SK-N-SH treated with all-trans-retinoic acid at 6 μM for 48 hours (cell line): ENCODE data around the gene MMP27.

Experiments used
- ATAC-seq: fragments of 200-7000 bp; cut with Tn5 transposase; 3 replicates; pipeline ENCODE4 v1.9.1; 2020; ENCODE audit warnings: mild to moderate bottlenecking, moderate library complexity
- ARNTL ChIP-seq: fragments of 450-650 bp; formaldehyde crosslinking; IDR thresholded peaks from 2 replicates; pipeline ENCODE4 v1.5.0; 2020; ENCODE audit warnings: low read depth, mild to moderate bottlenecking, moderate library complexity, borderline replicate concordance
- BACH2 ChIP-seq: fragments of 250-450 bp; sonication (Bioruptor Pico); IDR thresholded peaks from 2 replicates; pipeline ENCODE4 v1.9.0; 2021; ENCODE audit warnings: mild to moderate bottlenecking, borderline replicate concordance
- CSDC2 ChIP-seq: fragments of 250-450 bp; sonication (Bioruptor Pico); IDR thresholded peaks from 2 replicates; pipeline ENCODE4 v1.5.0; 2020; ENCODE audit warnings: mild to moderate bottlenecking, moderate library complexity
- ESRRG ChIP-seq: fragments of 250-450 bp; sonication (Bioruptor Pico); IDR thresholded peaks from 2 replicates; pipeline ENCODE4 v1.6.1; 2021; ENCODE audit warnings: mild to moderate bottlenecking
- GLIS3 ChIP-seq: fragments of 250-450 bp; sonication (Bioruptor Pico); IDR thresholded peaks from 2 replicates; pipeline ENCODE4 v1.5.0; 2020; ENCODE audit warnings: mild to moderate bottlenecking, moderate library complexity
- ISL1 ChIP-seq: fragments of 250-450 bp; sonication (Bioruptor Pico); IDR thresholded peaks from 2 replicates; pipeline ENCODE4 v2.1.2; 2022; ENCODE audit warnings: mild to moderate bottlenecking, moderate library complexity
- TCF4 ChIP-seq: fragments of 250-450 bp; sonication (Bioruptor Pico); IDR thresholded peaks from 2 replicates; pipeline ENCODE4 v1.8.0; 2021; ENCODE audit warnings: mild to moderate bottlenecking, moderate library complexity, borderline replicate concordance
- ZNF565 ChIP-seq: fragments of 450-650 bp; formaldehyde crosslinking; conservative IDR thresholded peaks from 2 replicates; pipeline ENCODE4 v1.5.0; 2020; ENCODE audit warnings: low read depth, mild to moderate bottlenecking, moderate library complexity
- ZNF70 ChIP-seq: fragments of 450-650 bp; formaldehyde crosslinking; IDR thresholded peaks from 2 replicates; pipeline ENCODE4 v1.5.0; 2020; ENCODE audit warnings: mild to moderate bottlenecking, moderate library complexity
- ZNF8 ChIP-seq: fragments of 450-650 bp; formaldehyde crosslinking; IDR thresholded peaks from 2 replicates; pipeline ENCODE4 v1.5.0; 2020; ENCODE audit warnings: mild to moderate bottlenecking, moderate library complexity
- TF ChIP-seq, protein P1 (sequence below): fragments of 250-450 bp; sonication (Bioruptor Pico); IDR thresholded peaks from 2 replicates; pipeline ENCODE4 v1.8.0; 2021; ENCODE audit warnings: low read depth, mild to moderate bottlenecking, moderate library complexity, borderline replicate concordance
- TF ChIP-seq, protein P2 (sequence below): fragments of 250-450 bp; sonication (Bioruptor Pico); IDR thresholded peaks from 2 replicates; pipeline ENCODE4 v1.8.0; 2020; ENCODE audit warnings: mild to moderate bottlenecking, moderate library complexity, borderline replicate concordance
- TF ChIP-seq, protein P3 (sequence below): fragments of 250-450 bp; sonication (Bioruptor Pico); IDR thresholded peaks from 2 replicates; pipeline ENCODE4 v1.5.0; 2020; ENCODE audit warnings: mild to moderate bottlenecking, moderate library complexity
- TF ChIP-seq, protein P4 (sequence below): fragments of 250-450 bp; sonication (Bioruptor Pico); IDR thresholded peaks from 2 replicates; pipeline ENCODE4 v1.5.1; 2021; ENCODE audit warnings: mild to moderate bottlenecking, moderate library complexity

The MMP27 gene

DNA sequence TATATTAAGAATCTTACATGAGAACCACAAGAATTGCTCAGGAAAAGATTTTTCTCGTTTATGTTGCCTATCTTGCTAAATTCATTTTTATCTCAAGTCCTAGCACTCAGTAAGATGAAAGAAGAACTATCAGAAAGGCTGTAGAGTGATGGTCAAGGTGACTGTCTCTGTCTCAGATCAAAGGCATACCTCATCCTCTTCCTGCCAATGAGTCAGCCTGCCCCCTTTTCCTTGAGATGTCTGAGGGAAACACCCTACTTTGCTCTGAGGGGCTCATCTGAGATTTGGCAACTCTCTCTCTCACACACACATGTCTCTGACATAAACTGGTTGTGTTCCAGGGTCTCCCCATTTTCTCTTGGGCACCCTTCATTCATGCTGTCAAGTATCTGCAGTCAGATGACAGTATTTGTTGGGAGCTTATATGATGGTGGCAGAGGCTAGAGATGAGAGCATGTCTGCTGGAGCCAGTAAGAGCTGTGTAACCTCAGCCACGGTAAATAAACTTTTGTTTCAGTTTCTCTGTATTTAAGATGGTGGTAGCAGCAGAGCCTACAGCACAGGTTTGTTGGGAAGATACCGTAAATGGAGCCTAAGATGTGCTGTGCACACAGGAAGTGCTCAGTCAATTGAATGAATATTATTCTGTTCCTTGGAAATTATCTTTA lies 1.6 kb downstream of the MMP27 start (continued):
- TF ChIP-seq, protein P1, sequence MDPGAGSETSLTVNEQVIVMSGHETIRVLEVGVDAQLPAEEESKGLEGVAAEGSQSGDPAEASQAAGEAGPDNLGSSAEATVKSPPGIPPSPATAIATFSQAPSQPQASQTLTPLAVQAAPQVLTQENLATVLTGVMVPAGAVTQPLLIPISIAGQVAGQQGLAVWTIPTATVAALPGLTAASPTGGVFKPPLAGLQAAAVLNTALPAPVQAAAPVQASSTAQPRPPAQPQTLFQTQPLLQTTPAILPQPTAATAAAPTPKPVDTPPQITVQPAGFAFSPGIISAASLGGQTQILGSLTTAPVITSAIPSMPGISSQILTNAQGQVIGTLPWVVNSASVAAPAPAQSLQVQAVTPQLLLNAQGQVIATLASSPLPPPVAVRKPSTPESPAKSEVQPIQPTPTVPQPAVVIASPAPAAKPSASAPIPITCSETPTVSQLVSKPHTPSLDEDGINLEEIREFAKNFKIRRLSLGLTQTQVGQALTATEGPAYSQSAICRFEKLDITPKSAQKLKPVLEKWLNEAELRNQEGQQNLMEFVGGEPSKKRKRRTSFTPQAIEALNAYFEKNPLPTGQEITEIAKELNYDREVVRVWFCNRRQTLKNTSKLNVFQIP (CRISPR knock-in tag) = no peak
- TF ChIP-seq, protein P2, sequence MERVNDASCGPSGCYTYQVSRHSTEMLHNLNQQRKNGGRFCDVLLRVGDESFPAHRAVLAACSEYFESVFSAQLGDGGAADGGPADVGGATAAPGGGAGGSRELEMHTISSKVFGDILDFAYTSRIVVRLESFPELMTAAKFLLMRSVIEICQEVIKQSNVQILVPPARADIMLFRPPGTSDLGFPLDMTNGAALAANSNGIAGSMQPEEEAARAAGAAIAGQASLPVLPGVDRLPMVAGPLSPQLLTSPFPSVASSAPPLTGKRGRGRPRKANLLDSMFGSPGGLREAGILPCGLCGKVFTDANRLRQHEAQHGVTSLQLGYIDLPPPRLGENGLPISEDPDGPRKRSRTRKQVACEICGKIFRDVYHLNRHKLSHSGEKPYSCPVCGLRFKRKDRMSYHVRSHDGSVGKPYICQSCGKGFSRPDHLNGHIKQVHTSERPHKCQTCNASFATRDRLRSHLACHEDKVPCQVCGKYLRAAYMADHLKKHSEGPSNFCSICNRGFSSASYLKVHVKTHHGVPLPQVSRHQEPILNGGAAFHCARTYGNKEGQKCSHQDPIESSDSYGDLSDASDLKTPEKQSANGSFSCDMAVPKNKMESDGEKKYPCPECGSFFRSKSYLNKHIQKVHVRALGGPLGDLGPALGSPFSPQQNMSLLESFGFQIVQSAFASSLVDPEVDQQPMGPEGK (CRISPR knock-in tag) = no peak
- TF ChIP-seq ARNTL (CRISPR knock-in tag) (no peak), ZNF565 (no peak)

DNA sequence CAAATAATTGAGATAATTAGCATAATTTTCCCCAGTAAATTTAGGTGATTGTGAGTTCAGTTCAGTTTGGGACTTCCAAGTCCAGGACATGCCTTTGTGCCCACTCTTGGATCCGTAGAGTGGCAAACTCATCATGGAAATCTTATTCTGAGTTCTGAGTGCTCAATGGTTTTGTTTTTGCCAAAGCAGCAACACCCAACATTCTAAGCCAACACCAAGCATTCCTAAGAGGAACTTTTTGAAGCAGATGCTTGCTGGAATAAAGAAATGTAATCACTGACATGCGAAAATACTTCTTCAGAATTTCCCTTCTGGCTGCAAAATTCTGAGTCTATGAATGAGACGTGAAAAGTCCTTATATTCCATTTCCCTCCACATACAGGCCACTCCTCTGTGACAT lies 10.4 kb downstream of the MMP27 start:
- no peak for ATAC-seq
- no peak for TF ChIP-seq ESRRG (CRISPR knock-in tag)
- TF ChIP-seq ZNF565 = no peak
- TF ChIP-seq, protein P1 (CRISPR knock-in tag) = no peak
- TF ChIP-seq, protein P3, sequence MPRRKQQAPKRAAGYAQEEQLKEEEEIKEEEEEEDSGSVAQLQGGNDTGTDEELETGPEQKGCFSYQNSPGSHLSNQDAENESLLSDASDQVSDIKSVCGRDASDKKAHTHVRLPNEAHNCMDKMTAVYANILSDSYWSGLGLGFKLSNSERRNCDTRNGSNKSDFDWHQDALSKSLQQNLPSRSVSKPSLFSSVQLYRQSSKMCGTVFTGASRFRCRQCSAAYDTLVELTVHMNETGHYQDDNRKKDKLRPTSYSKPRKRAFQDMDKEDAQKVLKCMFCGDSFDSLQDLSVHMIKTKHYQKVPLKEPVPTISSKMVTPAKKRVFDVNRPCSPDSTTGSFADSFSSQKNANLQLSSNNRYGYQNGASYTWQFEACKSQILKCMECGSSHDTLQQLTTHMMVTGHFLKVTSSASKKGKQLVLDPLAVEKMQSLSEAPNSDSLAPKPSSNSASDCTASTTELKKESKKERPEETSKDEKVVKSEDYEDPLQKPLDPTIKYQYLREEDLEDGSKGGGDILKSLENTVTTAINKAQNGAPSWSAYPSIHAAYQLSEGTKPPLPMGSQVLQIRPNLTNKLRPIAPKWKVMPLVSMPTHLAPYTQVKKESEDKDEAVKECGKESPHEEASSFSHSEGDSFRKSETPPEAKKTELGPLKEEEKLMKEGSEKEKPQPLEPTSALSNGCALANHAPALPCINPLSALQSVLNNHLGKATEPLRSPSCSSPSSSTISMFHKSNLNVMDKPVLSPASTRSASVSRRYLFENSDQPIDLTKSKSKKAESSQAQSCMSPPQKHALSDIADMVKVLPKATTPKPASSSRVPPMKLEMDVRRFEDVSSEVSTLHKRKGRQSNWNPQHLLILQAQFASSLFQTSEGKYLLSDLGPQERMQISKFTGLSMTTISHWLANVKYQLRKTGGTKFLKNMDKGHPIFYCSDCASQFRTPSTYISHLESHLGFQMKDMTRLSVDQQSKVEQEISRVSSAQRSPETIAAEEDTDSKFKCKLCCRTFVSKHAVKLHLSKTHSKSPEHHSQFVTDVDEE (CRISPR knock-in tag) = no peak
- TF ChIP-seq ZNF8 = no peak
- TF ChIP-seq ZNF70 (CRISPR knock-in tag) = no peak
- TF ChIP-seq GLIS3 = no peak

DNA sequence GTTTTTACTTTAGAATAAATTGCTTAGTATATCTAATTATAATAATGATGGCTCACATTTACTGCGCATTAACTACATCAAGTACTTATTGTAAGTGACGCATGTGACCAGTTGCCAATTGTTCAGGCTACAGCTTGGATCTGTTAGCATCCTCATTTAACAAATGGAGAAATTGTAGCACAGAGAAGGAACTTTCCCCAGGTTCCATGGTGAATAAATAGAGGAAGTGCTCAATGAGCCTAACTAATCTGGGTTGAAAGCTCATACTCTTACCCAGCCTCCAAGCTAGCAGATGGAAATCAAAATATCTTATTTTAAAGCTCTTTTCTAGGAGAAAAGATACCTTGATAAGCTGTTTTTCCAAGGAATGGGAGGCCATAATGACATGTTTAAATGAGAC lies 19.8 kb downstream of the MMP27 start:
- TF ChIP-seq ZNF70 (CRISPR knock-in tag) = no peak
- ATAC-seq = no peak

DNA sequence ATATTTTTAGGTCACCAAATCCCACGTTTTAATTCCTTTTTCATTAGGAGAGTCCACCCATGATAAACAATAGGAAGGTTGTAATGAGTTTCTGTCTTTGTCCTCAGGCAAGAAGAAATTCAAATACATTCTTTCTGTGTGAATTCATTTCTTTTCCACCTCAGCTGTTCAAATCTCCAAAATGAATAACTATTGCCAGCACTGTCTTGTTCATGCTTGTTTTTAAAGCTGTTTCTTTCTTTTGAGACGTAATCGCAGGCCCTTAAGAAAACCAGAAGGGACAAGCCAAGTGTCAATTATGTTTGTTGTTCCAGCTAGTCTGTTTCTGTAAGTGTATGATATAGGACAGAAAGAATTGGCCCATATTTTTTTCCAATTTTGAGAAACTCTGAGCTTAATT lies 20.2 kb downstream of the MMP27 start:
- ATAC-seq = no peak
- TF ChIP-seq, protein P1 (CRISPR knock-in tag) = no peak
- no peak for TF ChIP-seq TCF4 (CRISPR knock-in tag)
- no peak for TF ChIP-seq BACH2
- TF ChIP-seq ISL1 (CRISPR knock-in tag) = no peak
- TF ChIP-seq, protein P3 (CRISPR knock-in tag) = no peak
- TF ChIP-seq ZNF70 (CRISPR knock-in tag) = no peak
- TF ChIP-seq ZNF565 = no peak
- TF ChIP-seq CSDC2 (CRISPR knock-in tag) = no peak
- TF ChIP-seq, protein P4, sequence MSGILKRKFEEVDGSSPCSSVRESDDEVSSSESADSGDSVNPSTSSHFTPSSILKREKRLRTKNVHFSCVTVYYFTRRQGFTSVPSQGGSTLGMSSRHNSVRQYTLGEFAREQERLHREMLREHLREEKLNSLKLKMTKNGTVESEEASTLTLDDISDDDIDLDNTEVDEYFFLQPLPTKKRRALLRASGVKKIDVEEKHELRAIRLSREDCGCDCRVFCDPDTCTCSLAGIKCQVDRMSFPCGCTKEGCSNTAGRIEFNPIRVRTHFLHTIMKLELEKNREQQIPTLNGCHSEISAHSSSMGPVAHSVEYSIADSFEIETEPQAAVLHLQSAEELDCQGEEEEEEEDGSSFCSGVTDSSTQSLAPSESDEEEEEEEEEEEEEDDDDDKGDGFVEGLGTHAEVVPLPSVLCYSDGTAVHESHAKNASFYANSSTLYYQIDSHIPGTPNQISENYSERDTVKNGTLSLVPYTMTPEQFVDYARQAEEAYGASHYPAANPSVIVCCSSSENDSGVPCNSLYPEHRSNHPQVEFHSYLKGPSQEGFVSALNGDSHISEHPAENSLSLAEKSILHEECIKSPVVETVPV (CRISPR knock-in tag) = no peak
